HG02938 (cell line): ENCODE measurements around the gene APOBEC2.

Experiments
- ATAC-seq: cut with Tn5 transposase; IDR thresholded peaks from one replicate; pipeline ENCODE4 v1.9.1; 2021; ENCODE audit warnings: mild to moderate bottlenecking, moderate library complexity; ENCODE audit not compliant: unreplicated experiment

The APOBEC2 gene

DNA sequence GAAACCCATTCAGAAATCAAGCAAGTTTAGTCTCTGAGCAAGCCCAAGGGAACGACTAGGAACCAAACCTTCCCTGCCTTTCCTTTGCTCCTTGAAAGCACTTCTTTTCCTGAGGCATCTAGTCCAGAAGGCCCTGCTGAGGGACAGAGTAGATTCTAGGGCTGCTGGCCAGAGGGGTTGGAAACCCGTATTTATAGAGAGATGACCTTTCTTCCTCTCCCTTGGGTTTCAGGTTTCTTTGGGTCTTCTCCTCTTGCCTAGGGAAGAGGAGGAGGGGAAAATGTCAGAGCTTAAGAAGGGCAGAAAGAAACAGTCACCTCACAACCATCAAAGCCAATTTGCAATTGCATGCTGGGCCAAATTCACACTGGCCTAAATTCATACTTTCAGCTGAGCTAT is 5.8 kb downstream of the APOBEC2 start:
- ATAC-seq: no peak

DNA sequence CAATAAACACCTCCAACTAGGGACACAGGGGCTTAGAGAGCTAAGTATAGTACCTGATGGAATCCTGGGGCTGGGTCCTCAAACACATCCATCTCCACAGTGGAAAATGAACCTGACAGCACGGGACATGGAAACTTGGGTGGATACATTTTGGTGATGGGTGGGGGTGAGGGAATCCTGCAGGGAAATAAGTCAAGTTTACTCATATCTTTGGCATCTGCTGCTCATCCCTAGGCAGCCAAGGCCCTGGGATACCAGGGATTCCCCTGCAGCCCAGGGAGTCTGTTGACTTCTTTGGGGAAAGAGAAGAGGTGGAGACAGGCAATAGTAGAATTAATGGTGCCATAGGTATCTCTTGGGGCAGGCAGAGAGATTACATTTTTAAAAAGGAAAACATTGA is 6.6 kb downstream of the APOBEC2 start:
- no peak for ATAC-seq

DNA sequence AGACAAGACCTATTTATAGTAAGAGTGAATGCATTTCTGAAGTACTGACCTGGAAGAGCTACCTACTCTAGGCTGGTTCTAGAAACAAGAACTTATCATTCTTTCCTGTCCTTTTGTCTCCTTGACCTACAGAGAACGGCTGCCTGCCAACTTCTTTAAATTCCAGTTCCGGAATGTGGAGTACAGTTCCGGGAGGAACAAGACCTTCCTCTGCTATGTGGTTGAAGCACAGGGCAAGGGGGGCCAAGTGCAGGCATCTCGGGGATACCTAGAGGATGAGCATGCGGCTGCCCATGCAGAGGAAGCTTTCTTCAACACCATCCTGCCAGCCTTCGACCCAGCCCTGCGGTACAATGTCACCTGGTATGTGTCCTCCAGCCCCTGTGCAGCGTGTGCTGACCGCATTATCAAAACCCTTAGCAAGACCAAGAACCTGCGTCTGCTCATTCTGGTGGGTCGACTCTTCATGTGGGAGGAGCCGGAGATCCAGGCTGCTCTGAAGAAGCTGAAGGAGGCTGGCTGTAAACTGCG is 8.3 kb downstream of the APOBEC2 start:
- no peak for ATAC-seq

DNA sequence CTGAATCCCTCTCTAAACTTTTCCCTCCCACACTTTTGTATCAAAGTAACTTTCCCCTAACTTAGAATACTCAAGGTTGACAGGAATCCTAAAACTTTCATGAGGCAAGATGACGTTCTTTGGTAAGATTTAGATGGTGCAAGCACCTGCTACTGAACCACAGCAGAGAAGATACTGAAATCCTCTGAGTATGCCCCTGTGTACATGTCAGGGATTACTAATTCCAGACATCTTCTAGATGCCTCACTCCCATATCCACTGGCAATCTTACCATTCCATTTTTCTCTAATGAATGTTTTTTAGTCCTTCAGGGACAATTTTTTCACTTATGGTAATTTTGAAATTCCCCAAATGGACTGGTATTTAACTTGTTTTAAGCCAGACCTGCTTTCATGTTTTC is 9.1 kb downstream of the APOBEC2 start:
- no peak for ATAC-seq

DNA sequence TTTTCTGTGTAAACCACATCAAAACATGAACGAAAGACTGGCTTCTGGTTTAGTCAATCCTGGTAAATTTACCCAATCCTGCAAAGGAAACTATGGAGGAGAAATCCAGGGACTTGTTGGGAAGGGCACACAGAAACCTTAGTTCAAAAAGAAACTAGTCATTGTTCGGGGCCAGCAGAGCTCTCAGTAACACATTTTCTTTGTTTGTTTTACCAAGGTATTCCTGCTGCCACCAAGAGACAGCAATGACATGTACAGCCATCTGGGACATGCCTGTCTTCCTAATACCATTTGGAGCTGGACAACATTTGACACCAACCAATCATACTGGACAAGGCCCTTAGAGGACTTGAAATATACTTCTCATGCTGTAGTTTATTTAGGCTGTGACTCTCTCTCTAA is 10.9 kb downstream of the APOBEC2 start:
- ATAC-seq: no peak

DNA sequence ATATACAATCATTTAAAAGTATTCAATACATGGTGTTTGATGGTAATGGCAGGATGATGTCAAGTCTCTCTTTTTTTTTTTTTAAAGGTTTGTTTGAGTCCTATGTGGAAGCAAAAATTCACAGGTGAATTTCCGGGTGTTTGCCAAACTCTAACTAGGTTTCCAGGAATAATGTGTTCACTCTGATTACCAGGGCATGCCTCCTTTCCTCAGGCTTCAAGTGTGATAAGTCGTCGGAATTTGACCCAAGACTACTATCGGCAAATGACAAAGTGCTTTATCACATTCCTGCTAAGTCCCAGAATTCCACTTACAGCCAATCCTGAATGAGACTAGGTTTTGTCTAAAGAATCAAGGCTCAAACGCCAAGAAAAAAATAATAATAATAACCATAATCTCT is 11.8 kb downstream of the APOBEC2 start:
- no peak for ATAC-seq

DNA sequence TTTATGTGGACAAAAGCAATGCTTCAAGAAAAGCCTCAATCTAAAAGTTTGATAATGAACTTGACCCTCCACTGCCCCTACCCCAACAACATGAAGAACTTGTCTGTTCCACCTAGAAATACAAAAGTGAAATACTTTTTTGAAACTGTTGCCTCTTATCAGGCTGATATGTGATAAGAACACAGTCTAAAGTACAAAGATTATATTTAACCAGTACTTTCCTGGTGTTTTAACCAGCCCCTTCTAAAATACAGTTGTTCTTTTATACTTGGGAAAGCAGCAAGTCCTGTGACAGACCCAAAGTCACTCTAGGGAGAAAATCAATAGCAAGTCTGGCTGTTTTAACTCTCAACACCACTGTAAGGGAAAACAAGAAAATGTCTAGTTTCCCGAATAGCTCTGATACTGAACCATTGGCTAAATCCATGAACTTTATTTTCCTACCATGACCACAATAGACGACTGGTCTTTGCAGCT is 12.6 kb downstream of the APOBEC2 start:
- no peak for ATAC-seq

DNA sequence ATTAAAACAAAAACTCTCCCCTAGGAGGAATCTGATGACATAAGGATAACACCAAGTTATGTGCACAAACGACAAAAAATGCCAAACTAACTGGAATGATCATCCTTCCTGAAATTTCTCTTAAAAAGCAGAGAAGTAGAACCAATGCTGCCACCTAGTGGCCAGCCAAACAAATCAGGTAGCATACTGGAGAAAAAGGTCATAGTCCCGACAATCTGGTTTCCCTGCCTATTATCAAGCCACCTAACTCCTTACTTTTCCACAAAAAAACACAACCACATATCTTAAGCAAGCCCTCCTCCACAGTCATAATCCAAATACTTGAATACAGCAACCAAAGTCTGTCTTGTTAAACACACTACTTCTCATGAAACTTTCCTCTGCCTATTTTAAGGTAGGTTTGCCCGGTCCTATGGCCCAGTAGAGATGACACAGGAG is 13.9 kb downstream of the APOBEC2 start:
- no peak for ATAC-seq

DNA sequence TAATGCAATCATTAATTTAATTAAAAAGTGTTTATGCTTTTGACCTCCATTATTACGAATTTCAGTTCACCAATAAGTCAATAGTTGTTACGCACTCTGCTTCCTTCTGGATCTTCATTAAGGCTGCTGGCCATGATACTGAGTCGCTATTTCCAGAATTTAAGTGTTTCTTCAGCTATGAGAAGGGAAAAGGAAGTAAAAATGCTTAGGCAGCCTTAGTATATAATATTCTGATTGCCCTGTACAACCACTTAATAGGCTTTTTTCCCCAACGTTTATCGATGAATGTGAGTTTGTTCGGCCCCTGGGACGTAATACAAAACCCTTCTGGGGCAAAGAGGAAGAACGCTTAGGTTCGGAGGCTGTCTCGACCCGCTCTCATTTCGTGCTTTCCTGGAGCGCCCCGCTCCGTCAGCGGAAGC is 18.5 kb downstream of the APOBEC2 start:
- ATAC-seq: no peak

DNA sequence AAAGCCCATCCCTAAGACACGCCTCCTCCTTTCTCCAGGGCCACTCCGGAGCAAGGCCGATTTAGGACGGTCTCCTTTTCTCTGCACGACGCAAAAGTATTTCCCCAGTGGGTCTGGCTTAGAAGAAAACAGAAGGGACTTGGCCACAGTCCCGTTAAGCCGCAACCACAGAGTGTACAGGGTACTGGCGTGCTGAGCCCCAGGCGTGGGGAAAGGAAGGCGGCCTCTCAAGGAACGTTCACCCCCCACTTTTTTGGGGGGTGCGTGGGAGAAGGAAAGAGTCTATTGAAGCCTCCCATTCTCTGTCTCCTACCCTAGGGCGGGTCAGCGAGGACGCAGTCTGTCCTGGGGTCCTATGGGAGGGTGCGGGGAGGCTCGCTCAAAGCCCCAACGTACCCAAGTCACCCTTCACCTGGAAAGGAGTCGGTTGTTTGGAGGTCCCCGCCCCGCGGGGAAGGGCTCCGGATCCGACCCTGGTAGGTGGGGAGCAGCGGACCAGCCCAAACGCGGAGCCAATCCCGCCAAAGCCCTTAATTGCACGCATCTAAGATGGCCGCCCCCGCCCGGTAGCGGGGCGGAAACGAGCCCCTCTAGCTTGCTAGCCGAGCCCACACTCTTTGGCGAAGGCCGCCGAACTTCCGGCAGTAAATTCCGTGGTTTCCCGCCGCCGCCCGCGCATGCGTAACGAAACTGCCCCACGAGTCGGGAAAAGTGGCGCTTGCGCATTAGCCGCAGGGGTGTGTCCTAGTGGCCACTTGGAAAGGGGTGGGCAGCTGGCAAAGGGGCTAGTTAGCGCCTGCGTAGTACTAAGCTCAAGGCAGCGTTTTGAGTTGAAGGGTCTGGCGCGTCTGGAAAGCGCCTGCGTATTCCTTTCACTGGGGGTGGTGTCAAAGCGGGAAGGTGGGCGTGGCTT is 19.2 kb downstream of the APOBEC2 start, which contains the start of gene OARD1:
OARD1 (minus strand) TSS at position 434 of the 913 bp plus-strand sequence. CDS start 722 bp downstream, outside the sequence.
- peak; percentile 65 for ATAC-seq

DNA sequence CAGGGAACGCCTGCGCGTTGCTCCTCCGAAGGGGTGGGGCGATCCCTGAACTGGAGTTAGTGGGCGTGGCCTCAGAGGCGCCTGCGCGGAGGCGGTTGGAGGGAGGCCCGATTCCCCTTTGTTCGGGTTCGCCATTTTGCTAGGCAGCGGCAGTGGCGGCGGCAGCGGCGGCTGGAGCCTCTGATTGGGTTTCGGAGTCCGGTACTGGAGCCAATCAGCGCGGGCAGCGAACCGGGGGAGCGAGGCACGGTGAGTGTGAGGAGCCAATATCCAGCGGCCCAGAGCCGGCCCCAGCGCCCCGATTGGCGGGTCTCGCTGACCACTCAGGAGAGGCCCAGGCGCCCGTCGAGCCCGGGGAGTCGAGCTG is 19.8 kb downstream of the APOBEC2 start, which contains the start of gene NFYA:
NFYA (plus strand) TSS at position 139 of the 367 bp plus-strand sequence. CDS start 6,116 bp downstream, outside the sequence.
- ATAC-seq: peak; percentile 62

DNA sequence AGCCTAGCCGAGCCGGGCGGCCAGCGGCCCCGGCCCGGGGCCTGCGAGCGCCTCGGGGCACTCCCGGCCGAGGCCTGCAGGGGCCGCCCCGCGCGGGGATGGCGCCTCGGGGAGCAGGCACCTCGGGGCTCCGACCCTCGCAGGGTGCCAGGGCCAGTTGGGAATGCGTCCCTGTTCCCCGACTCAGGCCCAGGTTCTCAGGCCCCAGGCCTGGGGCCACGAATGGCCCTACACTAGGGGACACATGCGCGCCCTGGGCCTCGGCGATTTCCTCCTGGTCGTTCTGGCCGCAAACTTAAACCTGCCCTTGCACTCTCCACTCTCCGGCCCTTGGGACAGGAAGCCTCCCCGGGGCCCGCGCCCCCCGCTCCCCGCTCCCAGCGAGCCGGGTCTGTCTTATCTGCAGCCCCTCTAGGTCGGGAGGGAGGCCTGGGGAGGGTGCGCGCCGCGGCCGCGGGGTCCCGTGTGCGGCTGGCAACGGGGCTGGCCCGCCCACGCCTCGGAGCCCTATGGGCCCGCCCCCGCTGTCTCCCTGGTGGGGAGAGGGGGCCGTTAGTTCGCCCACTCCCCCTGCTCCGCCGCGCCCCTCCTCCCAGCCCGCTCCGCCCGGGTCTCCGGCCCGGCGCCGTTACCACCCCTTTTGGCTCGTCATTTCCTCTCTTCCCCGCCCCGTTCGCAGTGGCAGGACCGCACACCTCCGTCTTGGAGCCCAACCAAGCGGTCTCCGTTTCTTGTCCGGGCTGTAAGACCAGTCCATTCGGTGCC is 20.4 kb downstream of the APOBEC2 start:
- ATAC-seq: peak; percentile 28

DNA sequence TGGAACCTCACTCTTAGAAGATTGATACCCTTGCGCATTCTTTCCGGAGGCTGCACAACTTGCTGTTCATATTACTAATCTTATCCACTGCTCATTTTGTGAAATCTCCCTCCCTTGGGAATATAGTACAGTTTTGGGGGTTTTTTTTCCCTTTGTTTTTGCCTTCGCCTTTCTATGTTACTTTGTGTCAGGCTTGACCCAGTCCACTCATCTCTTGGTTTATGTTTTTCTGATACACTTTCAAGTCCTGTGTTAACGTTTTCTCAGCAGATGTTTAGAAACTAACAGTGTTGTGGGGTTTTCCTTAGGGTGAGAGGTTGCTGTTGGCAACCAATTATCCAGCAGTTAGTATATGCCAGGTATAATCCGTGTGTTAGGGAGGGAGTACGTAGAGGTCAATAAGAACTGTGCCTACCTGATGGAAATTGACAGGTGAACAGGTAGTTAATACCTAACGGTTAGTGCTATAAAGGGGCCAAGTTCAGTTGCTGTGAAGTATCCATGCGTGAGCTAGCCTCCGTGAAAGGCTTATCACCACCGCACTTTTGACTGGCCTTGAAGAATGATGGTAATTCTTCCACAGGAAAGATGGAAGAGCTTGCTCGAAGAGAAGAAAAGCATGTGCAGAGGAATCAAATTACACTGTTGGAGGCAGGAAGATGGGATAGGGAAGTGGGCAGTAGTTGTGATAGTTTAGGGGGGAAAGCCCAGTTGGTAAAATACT is 21.1 kb downstream of the APOBEC2 start:
- ATAC-seq: no peak

DNA sequence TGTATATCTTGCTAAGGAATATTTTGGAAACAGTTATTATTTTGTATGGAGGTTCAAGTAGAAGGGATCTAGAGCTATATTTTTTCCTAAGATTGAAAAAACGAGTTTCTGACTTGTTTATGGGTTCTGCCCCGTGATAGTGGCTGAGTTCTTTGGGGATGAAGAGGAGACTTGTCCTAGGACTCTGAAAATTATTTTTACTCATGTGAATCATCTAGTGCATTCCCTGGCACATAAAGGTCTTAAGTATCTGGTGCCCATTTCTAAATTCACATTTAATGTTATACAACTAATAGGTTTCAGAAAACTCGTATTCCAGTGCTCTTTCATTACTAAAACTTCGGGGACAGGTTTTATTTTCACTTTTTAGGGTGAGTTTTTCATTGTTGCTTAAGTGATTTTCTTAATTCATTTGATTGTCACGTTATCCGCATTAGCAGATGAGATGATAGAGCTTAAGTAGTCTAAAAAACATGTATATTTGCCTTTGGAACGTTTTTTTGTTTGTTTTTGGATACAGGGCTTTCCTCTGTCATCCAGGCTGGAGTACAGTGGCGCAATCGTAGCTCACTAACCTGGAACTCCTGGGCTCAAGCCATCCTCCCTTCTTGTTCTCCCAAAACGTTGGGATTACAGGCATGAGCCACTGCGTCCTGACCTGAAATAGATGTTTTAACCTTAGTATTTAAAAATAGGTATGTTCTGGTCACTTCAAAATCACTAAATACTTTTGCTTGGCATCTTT is 21.9 kb downstream of the APOBEC2 start:
- ATAC-seq: no peak

DNA sequence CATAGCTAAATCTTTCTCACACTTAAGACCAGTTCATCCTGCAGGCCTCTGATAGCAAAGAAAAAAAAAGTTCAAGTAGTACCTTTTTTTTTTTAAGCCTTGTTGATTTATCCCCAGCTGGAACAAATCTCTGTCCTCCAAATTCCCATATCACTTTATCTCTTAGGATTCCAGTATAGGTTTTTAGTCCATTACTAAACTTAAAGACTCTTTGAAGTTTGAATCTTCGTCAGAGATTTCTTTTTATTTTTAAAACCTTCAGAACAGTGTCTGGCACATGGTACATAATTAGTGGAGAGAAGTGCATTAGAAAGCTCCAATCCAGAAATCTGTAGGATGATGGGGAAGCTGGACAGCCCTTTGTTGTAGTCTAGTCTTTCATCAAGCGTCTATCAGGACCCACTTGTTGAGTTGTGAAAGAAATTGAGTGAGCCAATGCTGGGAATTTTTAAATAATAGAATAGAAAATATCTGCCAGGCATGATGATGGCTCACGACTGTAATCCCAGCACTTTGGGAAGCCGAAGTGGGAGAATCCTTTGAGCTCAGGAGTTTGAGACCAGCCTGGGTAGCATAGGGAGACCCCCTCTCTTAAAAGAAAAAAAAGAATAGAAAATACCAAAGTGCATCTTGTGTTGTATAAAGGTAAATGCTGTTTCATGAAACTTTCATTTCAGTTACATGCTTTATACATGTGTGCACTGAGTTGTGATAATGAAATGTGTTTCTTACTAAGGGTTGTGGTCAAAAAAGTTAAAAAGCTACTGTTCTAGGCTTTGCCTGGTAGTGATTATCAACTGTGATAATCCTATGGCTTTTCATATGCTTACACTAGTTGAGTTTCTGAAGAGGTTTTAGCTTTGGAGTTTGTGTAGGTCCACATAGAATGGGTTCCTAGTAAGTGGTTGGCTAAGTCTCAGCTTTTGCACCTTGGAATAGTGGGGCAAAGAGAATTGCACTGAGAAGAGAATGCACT is 22.9 kb downstream of the APOBEC2 start:
- no peak for ATAC-seq

DNA sequence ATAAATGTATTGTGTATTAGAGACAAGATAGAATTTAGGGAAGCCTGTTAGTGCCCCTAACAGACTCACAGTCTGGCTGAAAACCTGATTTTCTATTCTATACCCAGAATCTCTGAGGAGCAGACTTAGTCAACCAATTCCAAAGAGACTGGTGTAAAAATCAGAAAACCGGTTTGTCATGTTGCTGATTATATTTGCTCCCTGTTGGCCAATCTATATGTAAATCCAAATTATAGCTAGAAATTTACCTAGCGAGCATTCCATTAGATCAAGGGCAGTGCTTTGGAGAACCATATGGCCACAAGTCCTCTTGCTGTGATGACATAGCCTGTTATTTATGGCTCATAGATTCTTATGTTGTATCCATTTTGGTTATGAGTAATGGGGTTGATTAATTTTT is 24.5 kb downstream of the APOBEC2 start:
- no peak for ATAC-seq

DNA sequence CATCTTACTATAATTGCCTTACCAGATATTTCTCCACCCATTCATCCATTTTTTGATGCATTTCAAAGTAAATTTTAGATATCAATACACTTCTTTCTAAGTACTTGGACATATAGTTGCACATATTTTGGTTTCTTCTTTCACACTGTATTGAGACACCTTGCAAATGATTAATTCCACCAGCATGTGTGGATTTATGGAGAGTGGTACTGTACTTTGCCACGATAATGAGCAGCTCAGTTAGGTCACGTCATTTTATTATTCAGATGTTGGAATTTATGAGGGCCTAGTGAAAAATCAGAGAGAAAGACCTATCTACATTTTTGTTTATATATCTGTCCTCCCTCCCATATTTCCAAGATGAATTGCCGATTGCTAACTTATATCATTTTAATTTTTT is 25.1 kb downstream of the APOBEC2 start:
- ATAC-seq: no peak

DNA sequence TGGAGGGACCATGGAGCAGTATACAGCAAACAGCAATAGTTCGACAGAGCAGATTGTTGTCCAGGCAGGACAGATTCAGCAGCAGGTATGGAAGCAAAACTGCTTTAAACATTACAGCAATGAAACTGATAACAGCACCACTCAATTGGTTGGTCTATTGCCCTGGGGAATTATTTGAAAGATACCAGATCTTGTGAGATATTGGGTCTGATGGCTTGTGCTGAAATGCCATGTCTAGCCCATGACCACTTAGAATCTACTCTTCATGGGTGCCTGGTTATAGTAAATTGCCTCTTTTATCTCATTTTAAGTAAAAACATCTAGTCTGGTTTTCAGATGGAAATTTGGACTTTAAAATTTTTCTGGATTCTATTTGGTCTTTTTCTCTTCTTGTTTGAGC is 26.1 kb downstream of the APOBEC2 start:
- ATAC-seq: no peak

DNA sequence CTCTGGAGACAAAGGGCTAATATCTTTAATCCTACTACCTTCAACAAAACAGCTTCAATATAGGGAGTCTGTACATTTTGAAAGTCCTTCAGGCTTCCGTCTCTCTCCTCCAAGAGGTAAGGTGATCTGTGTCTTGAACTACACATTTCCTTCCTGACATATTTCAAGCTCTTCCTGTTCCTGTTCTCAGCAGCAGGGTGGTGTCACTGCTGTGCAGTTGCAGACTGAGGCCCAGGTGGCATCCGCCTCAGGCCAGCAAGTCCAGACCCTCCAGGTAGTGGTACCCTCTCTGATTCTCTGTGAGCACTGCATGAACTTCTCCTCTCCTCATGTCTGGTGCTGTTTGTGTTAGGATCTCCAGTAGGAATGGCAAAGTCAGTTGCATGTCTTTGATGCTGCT is 27.6 kb downstream of the APOBEC2 start:
- no peak for ATAC-seq
